Neural crest cell (in vitro differentiated cells): ENCODE measurements around the gene TOM1L2. TPM values are rescaled to one million over a fixed set of nuclear protein-coding genes. Genes with fewer than 3 reads are reported as not detected.
"Not testable (repeated sequence)": the region's sequence is repeated elsewhere in the genome, so short reads cannot be mapped to it uniquely, and the experiment has no call there.

Experiments
- DNase-seq: peaks from one replicate; pipeline ENCODE4 v3.0.0; 2021; ENCODE audit warnings: low read depth, mixed read lengths, low spot score
- H3K27ac Mint-ChIP-seq: one replicate; pipeline ENCODE4 v1.8.0; 2021; ENCODE audit warnings: mild to moderate bottlenecking, mixed read lengths; ENCODE audit not compliant: unreplicated experiment
- H3K27me3 Mint-ChIP-seq: 2 replicates; pipeline ENCODE4 v1.8.0; 2021; ENCODE audit warnings: low read depth, mild to moderate bottlenecking, mixed read lengths
- H3K36me3 Mint-ChIP-seq: 2 replicates; pipeline ENCODE4 v1.8.0; 2021; ENCODE audit warnings: low read depth, mild to moderate bottlenecking, mixed read lengths
- H3K4me1 Mint-ChIP-seq: 2 replicates; pipeline ENCODE4 v1.8.0; 2021; ENCODE audit warnings: mixed read lengths
- H3K4me3 Mint-ChIP-seq: one replicate; pipeline ENCODE4 v1.8.0; 2021; ENCODE audit warnings: mild to moderate bottlenecking, mixed read lengths
- H3K9me3 Mint-ChIP-seq: 2 replicates; pipeline ENCODE4 v1.8.0; 2021; ENCODE audit warnings: mixed read lengths
- total RNA-seq: library from RNA; stranded (reverse); gene quantifications from 2 replicates; pipeline ENCODE4 v1.2.1, GENCODE V29; 2021
- TF ChIP-seq, protein P1 (sequence below): fragments of 200-600 bp; sonication (generic); conservative IDR thresholded peaks from 2 replicates; pipeline ENCODE4 v1.5.0; 2021; ENCODE audit warnings: antibody characterized with exemption, mild to moderate bottlenecking

The TOM1L2 gene
- total RNA-seq, 1 donor from 2014 or later: 15.9 TPM

DNA sequence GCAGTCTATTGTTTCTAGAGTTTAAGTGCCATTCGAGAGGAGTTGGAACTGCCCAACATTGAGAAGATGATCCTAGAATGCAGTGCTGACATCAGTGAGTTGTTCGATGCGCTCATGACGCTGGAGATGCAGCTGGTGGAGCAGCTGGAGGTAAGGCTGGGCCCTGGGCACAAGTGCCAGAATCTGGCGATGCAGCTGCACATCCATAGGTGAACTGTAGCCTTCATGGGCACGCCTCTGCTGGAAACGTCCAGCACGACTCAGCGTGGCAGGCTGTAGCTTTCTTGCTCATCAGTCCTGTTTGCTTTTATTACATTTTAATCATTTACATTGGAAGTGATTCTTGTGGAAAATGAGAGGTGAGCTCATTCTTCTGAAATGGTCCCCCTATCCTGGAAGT is 32.1 kb upstream of the TOM1L2 start:
- H3K9me3 Mint-ChIP-seq: no peaks in the 10 kb centered on the region
- peaks cover 5% of the 10 kb centered on the region for H3K4me1 Mint-ChIP-seq
- no peaks in the 10 kb centered on the region for H3K36me3 Mint-ChIP-seq
- no peak for DNase-seq
- no peak overlapping the region for H3K4me3 Mint-ChIP-seq
- TF ChIP-seq, protein P1, sequence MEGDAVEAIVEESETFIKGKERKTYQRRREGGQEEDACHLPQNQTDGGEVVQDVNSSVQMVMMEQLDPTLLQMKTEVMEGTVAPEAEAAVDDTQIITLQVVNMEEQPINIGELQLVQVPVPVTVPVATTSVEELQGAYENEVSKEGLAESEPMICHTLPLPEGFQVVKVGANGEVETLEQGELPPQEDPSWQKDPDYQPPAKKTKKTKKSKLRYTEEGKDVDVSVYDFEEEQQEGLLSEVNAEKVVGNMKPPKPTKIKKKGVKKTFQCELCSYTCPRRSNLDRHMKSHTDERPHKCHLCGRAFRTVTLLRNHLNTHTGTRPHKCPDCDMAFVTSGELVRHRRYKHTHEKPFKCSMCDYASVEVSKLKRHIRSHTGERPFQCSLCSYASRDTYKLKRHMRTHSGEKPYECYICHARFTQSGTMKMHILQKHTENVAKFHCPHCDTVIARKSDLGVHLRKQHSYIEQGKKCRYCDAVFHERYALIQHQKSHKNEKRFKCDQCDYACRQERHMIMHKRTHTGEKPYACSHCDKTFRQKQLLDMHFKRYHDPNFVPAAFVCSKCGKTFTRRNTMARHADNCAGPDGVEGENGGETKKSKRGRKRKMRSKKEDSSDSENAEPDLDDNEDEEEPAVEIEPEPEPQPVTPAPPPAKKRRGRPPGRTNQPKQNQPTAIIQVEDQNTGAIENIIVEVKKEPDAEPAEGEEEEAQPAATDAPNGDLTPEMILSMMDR: no peak
- H3K27me3 Mint-ChIP-seq: no peaks in the 10 kb centered on the region
- H3K27ac Mint-ChIP-seq: no peak overlapping the region

DNA sequence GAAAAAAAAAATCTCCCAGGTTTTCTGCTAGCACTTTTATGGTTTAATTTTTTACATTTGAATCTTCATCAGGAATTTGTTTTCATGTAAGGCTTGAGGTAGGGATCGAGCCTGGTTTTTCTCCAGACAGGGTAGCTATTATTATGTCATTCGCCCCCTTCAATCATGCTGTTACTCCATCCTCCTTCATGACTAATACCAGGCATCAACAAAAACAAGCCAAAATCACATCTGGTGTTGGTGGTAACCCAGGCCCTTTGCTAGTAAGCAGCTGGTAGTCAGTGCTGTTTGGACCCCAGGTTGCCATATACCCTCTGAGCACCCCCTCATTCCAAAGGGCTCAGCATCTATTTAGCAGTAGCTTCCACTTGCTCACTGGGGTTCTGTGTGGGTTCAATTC is 30.0 kb upstream of the TOM1L2 start:
- H3K36me3 Mint-ChIP-seq: no peaks in the 10 kb centered on the region
- TF ChIP-seq, protein P1: no peak
- no peaks in the 10 kb centered on the region for H3K9me3 Mint-ChIP-seq
- no peaks in the 10 kb centered on the region for H3K27me3 Mint-ChIP-seq
- H3K4me3 Mint-ChIP-seq: no peak overlapping the region
- H3K27ac Mint-ChIP-seq: no peak overlapping the region
- DNase-seq: no peak
- peaks cover 5% of the 10 kb centered on the region for H3K4me1 Mint-ChIP-seq

DNA sequence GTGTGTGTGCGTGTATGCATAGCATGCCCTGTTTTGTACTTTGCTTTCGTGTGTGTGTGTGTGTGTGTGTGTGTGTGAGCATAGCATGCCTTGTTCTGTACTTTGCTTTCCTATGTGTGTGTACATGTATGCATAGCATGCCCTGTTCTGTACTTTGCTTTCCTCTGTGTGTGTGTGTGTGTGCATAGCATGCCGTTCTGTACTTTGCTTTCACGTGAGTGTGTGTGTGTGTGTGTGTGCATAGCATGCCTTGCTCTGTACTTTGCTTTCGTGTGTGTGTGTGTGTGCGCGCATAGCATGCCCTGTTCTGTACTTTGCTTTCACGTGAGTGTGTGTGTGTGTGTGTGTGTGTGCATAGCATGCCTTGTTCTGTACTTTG is 27.8 kb upstream of the TOM1L2 start:
- H3K4me1 Mint-ChIP-seq: peaks cover 3% of the 10 kb centered on the region
- TF ChIP-seq, protein P1: no peak
- no peaks in the 10 kb centered on the region for H3K9me3 Mint-ChIP-seq
- no peaks in the 10 kb centered on the region for H3K27me3 Mint-ChIP-seq
- no peak overlapping the region for H3K27ac Mint-ChIP-seq
- H3K4me3 Mint-ChIP-seq: no peak overlapping the region
- DNase-seq: no peak
- H3K36me3 Mint-ChIP-seq: no peaks in the 10 kb centered on the region

DNA sequence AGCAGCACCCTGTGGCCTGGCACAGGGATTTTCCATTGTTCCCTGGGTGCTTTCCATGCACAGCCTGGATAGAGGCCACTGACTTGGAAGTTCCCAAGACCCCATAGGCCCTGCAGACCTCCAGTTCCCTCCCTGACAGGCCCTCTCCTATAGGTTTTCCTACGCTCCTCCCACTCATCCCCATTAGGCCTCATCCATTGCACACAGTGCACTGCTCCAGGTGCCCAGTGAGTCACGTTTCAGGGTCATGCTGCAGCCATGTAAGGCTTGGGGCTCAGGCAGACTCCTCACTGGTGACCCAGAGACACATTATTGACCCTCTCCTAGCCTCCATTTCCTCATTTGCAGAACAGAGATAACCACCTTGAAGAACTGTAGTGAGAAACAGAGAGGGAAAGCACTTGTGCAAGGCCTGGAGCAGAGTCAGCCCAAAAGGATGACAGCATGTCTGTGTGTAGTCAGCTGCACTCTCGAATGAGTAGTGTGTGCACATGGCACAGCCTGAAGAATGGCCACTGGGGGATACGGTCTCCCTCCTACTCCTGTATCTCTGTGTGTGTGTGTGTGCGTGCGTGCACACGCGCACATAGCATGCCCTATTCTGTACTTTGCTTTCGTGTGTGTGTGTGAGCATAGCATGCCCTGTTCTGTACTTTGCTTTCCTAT is 27.3 kb upstream of the TOM1L2 start:
- Mint-ChIP-seq H3K27ac (no peak overlapping the region), H3K27me3 (no peaks in the 10 kb centered on the region), H3K9me3 (no peaks in the 10 kb centered on the region), H3K36me3 (no peaks in the 10 kb centered on the region), H3K4me3 (no peak overlapping the region), H3K4me1 (peaks cover 8% of the 10 kb centered on the region)
- no peak for DNase-seq
- TF ChIP-seq, protein P1: no peak

DNA sequence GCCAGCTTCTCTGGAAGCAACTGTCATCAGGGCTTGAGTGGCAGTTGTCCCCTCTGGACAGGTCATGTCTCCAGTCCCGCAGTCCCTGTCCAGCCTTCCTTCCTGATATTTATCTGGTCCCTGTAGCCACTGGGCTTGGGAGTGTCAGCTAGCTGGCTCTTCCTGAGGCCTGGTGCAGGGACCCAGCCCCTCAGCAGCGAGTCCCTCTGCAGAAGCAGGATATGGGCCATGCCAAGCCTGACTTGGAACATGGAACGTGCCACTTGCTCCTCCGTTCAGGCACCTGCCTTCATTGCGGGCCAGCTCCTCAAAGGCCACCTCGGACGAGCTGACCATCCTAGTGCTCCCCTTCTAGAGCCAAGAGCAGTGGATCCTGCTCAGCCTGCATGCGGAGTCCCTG is 26.7 kb upstream of the TOM1L2 start:
- Mint-ChIP-seq H3K4me1 (peaks cover 9% of the 10 kb centered on the region), H3K4me3 (no peak overlapping the region), H3K9me3 (no peaks in the 10 kb centered on the region), H3K27me3 (no peaks in the 10 kb centered on the region), H3K36me3 (no peaks in the 10 kb centered on the region), H3K27ac (no peak overlapping the region)
- no peak for DNase-seq
- TF ChIP-seq, protein P1: no peak

DNA sequence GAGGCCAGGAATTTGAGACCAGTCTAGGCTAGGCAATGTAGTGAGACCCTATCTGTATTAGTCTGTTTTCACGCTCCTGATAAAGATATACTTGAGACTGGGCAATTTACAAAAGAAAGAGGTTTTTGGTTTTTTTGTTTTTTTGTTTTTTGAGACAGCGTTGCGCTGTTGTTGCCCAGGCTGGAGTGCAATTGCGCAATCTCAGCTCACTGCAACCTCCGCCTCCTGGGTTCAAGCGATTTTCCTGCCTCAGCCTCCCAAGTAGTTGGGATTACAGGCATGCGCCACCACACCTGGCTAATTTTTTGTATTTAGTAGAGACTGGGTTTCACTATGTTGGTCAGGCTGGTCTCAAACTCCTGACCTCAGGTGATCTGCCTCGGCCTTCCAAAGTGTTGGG is 23.7 kb upstream of the TOM1L2 start:
- not testable (repeated sequence) for H3K4me3 Mint-ChIP-seq, H3K27me3 Mint-ChIP-seq, H3K27ac Mint-ChIP-seq, H3K4me1 Mint-ChIP-seq, H3K9me3 Mint-ChIP-seq, DNase-seq, H3K36me3 Mint-ChIP-seq
